DND-41 (cell line): ENCODE data around the gene RALGDS.

ENCODE experiments used
- ATAC-seq: fragments of 200-7000 bp; cut with Tn5 transposase; 3 replicates; pipeline ENCODE4 v1.9.1; 2021; ENCODE audit warnings: low read depth; ENCODE audit not compliant: insufficient read depth
- DNase-seq: peaks from one replicate; pipeline ENCODE4 v3.0.0-alpha.2; 2020
- H2AFZ ChIP-seq: 2 replicates; pipeline ENCODE4 v1.6.0; 2012; ENCODE audit warnings: low read depth, low read length
- H3K27ac ChIP-seq: 2 replicates; pipeline ENCODE4 v1.5.1; 2012; ENCODE audit warnings: low read length, inconsistent platforms
- H3K27me3 ChIP-seq: fragments of 200-600 bp; sonication (generic); 2 replicates; pipeline ENCODE4 v1.6.0; 2012; ENCODE audit warnings: low read length, mild to moderate bottlenecking, inconsistent platforms; ENCODE audit not compliant: insufficient read depth, poor library complexity
- H3K36me3 ChIP-seq: 2 replicates; pipeline ENCODE4 v1.5.1; 2012; ENCODE audit warnings: low read length, inconsistent platforms; ENCODE audit not compliant: insufficient read depth
- H3K4me1 ChIP-seq: 2 replicates; pipeline ENCODE4 v1.5.1; 2012; ENCODE audit warnings: mild to moderate bottlenecking, low read length; ENCODE audit not compliant: insufficient read depth
- H3K4me2 ChIP-seq: 2 replicates; pipeline ENCODE4 v1.6.0; 2012; ENCODE audit warnings: mild to moderate bottlenecking, moderate library complexity, low read length, inconsistent platforms; ENCODE audit not compliant: insufficient read depth
- H3K4me3 ChIP-seq, 2 experiments: fragments of 200-600 bp in 1 of 2; shearing (Covaris generic) in 1 of 2; 2 replicates each; pipeline ENCODE4 v1.5.1; 2012 to 2016; ENCODE audit warnings: inconsistent platforms in 2 of 2, low read length in 2 of 2, mild to moderate bottlenecking in 2 of 2, low read depth in 1 of 2, moderate library complexity in 1 of 2
- H3K79me2 ChIP-seq: 2 replicates; pipeline ENCODE4 v1.6.0; 2012; ENCODE audit warnings: low read length, inconsistent platforms; ENCODE audit not compliant: insufficient read depth
- H3K9ac ChIP-seq: 2 replicates; pipeline ENCODE4 v1.6.0; 2012; ENCODE audit warnings: low read depth, mild to moderate bottlenecking, inconsistent platforms, low read length, moderate library complexity
- H3K9me3 ChIP-seq: 2 replicates; pipeline ENCODE4 v1.5.1; 2012; ENCODE audit warnings: low read length, moderate library complexity, mild to moderate bottlenecking, inconsistent platforms; ENCODE audit not compliant: insufficient read depth, severe bottlenecking
- H4K20me1 ChIP-seq: 2 replicates; pipeline ENCODE4 v1.6.0; 2012; ENCODE audit warnings: low read length; ENCODE audit not compliant: insufficient read depth
- EZH2 ChIP-seq: IDR thresholded peaks from 3 replicates; pipeline ENCODE4 v1.6.1; 2012; ENCODE audit warnings: borderline replicate concordance, low read depth, mild to moderate bottlenecking, moderate library complexity, low read length, inconsistent platforms; ENCODE audit not compliant: severe bottlenecking
- TF ChIP-seq, protein P1 (sequence below): IDR thresholded peaks from 2 replicates; pipeline ENCODE4 v1.5.1; 2012; ENCODE audit warnings: borderline replicate concordance, low read length, moderate library complexity, mild to moderate bottlenecking; ENCODE audit not compliant: poor library complexity, severe bottlenecking; ENCODE audit errors: extremely low read depth

The RALGDS gene

DNA sequence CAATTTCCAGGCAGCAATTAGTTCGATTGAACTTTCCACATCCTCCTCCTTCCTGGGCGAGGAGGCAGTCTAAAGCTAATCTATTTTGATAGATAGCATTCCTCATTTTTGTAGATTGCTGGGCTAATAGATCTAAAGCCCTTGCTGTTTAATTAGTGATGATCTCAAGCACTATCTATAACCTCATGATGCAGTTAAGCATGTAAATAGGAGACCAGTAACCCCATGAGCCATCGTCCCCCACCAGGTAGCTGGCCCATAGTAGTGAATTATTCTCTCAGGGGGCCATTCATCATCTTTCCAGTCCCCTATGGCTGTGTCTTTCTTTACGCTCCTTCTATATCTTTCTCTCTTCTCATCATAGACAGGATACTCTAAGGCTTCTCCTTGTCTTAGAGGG, 44.3 kb downstream of the RALGDS start:
- Histone ChIP-seq H3K9me3 (no peaks in the 10 kb centered on the region), H3K36me3 (no peaks in the 10 kb centered on the region), H4K20me1 (no peaks in the 10 kb centered on the region), H2AFZ (no peak overlapping the region), H3K27ac (no peak overlapping the region), H3K9ac (no peak overlapping the region), H3K4me1 (no peaks in the 10 kb centered on the region), H3K4me2 (no peak overlapping the region), H3K4me3 (no peak overlapping the region), H3K27me3 (peaks cover 3% of the 10 kb centered on the region), H3K79me2 (no peaks in the 10 kb centered on the region)
- DNase-seq, result no peak
- TF ChIP-seq, protein P1, sequence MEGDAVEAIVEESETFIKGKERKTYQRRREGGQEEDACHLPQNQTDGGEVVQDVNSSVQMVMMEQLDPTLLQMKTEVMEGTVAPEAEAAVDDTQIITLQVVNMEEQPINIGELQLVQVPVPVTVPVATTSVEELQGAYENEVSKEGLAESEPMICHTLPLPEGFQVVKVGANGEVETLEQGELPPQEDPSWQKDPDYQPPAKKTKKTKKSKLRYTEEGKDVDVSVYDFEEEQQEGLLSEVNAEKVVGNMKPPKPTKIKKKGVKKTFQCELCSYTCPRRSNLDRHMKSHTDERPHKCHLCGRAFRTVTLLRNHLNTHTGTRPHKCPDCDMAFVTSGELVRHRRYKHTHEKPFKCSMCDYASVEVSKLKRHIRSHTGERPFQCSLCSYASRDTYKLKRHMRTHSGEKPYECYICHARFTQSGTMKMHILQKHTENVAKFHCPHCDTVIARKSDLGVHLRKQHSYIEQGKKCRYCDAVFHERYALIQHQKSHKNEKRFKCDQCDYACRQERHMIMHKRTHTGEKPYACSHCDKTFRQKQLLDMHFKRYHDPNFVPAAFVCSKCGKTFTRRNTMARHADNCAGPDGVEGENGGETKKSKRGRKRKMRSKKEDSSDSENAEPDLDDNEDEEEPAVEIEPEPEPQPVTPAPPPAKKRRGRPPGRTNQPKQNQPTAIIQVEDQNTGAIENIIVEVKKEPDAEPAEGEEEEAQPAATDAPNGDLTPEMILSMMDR, result no peak
- no peak for TF ChIP-seq EZH2
- no peak for ATAC-seq

- no peak overlapping the region for H3K9ac ChIP-seq
- ATAC-seq (no peak), DNase-seq (no peak)
- H3K4me1 ChIP-seq, result no peaks in the 10 kb centered on the region
- TF ChIP-seq, protein P1, result no peak
- TF ChIP-seq EZH2, result no peak
- no peaks in the 10 kb centered on the region for H3K79me2 ChIP-seq
- no peak overlapping the region for H3K4me2 ChIP-seq
- H3K9me3 ChIP-seq, result no peaks in the 10 kb centered on the region
- no peak overlapping the region for H3K27ac ChIP-seq
- no peaks in the 10 kb centered on the region for H4K20me1 ChIP-seq
- H3K4me3 ChIP-seq, result no peak overlapping the region
- peaks cover 3% of the 10 kb centered on the region for H3K27me3 ChIP-seq
- H3K36me3 ChIP-seq, result no peaks in the 10 kb centered on the region
- H2AFZ ChIP-seq, result no peak overlapping the region
Measured at GRCh38 chr9:133075925-133076630, 45.0 kb downstream of the RALGDS start.

DNA sequence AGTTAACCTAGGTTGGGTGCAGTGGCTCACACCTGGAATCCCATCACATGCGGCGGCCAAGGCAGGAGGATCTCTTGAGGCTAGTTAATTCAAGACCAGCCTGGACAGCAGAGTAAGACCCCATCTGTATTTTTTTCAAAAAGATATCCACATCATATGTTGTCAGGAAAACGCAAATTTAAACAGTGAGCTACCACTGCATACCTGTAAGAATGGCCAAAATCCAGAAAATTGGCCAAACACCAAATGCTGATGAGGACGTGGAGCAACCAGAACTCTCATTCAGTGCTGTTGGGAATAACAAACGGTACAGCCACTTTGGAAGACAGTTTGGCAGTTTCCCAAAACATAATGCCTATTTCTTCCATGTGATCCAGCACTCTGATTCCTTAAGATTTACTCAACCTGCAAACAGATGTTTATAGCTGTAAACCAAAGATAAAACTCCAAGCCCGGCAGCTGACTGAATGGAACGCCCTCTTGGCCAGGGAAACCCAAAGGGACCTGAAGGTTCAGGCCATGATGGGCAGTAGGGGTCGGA, 46.9 kb downstream of the RALGDS start:
- ATAC-seq (no peak), DNase-seq (no peak)
- H3K9me3 ChIP-seq, result no peaks in the 10 kb centered on the region
- H3K9ac ChIP-seq, result no peak overlapping the region
- H2AFZ ChIP-seq, result no peak overlapping the region
- peaks cover 3% of the 10 kb centered on the region for H3K27me3 ChIP-seq
- H3K79me2 ChIP-seq, result no peaks in the 10 kb centered on the region
- H3K27ac ChIP-seq, result no peak overlapping the region
- no peak overlapping the region for H3K4me2 ChIP-seq
- no peak for TF ChIP-seq EZH2
- H3K36me3 ChIP-seq, result no peaks in the 10 kb centered on the region
- no peaks in the 10 kb centered on the region for H4K20me1 ChIP-seq
- H3K4me1 ChIP-seq, result no peaks in the 10 kb centered on the region
- H3K4me3 ChIP-seq, result no peak overlapping the region
